GM18909 (cell line): Measurements from ENCODE around the gene XG.
"Not testable (repeated sequence)": the region's sequence is repeated elsewhere in the genome, so short reads cannot be mapped to it uniquely, and the experiment has no call there.

Experiments
- ATAC-seq: cut with Tn5 transposase; IDR thresholded peaks from one replicate; pipeline ENCODE4 v1.9.1; 2021; ENCODE audit warnings: mild to moderate bottlenecking; ENCODE audit not compliant: unreplicated experiment, poor library complexity

XG gene

GRCh38 chrX:2751874-2752300 is at the start of gene XG:
Gene XG, plus strand, starts transcription at chrX:2752040. Its CDS starts 235 bp downstream, at chrX:2752275.
- ATAC-seq: not testable (repeated sequence)

GRCh38 chrX:2703991-2704369 is 47.9 kb upstream of the XG start:
- no peak for ATAC-seq

- ATAC-seq: no peak
These were observed 46.6 kb upstream of the XG start for GRCh38 chrX:2705046-2705832.

GRCh38 chrX:2707334-2707760 is 44.5 kb upstream of the XG start:
- peak; percentile 94 for ATAC-seq

- no peak for ATAC-seq
These were observed 43.8 kb upstream of the XG start for GRCh38 chrX:2708021-2708420.

GRCh38 chrX:2708592-2709188 is 43.1 kb upstream of the XG start:
- ATAC-seq: no peak

- no peak for ATAC-seq
These were observed 42.3 kb upstream of the XG start for GRCh38 chrX:2709556-2709955.

- ATAC-seq: no peak
These were observed 41.6 kb upstream of the XG start for GRCh38 chrX:2710041-2710840.

- no peak for ATAC-seq
These were observed 40.4 kb upstream of the XG start for GRCh38 chrX:2711441-2711840.

GRCh38 chrX:2712428-2712827 is 39.4 kb upstream of the XG start:
- ATAC-seq: no peak

- no peak for ATAC-seq
These were observed 38.7 kb upstream of the XG start for GRCh38 chrX:2712890-2713840.

- no peak for ATAC-seq
These were observed 37.3 kb upstream of the XG start for GRCh38 chrX:2714551-2714950.

GRCh38 chrX:2715066-2715600 is 36.7 kb upstream of the XG start:
- no peak for ATAC-seq

GRCh38 chrX:2717312-2717711 is 34.5 kb upstream of the XG start:
- ATAC-seq: no peak

- no peak for ATAC-seq
These were observed 33.0 kb upstream of the XG start for GRCh38 chrX:2718821-2719220.

- ATAC-seq: no peak
These were observed 31.9 kb upstream of the XG start for GRCh38 chrX:2719774-2720447.

- no peak for ATAC-seq
These were observed 28.5 kb upstream of the XG start for GRCh38 chrX:2723286-2723879.

- not testable (repeated sequence) for ATAC-seq
These were observed 24.6 kb upstream of the XG start for GRCh38 chrX:2727264-2727663.

GRCh38 chrX:2732076-2732475 is 19.8 kb upstream of the XG start:
- no peak for ATAC-seq
